PC-9 (cell line): Measurements from ENCODE around the gene YPEL5.

Experiments
- EZH2 ChIP-seq: fragments of 200-600 bp; sonication (generic); IDR thresholded peaks from 2 replicates; pipeline ENCODE4 v1.8.0; 2017; ENCODE audit warnings: antibody characterized with exemption, low read depth
- TF ChIP-seq, protein P1 (sequence below): fragments of 200-600 bp; sonication (generic); conservative IDR thresholded peaks from 2 replicates; pipeline ENCODE4 v1.6.1; 2017; ENCODE audit warnings: mixed run types, antibody characterized with exemption, mild to moderate bottlenecking, moderate library complexity

DNA sequence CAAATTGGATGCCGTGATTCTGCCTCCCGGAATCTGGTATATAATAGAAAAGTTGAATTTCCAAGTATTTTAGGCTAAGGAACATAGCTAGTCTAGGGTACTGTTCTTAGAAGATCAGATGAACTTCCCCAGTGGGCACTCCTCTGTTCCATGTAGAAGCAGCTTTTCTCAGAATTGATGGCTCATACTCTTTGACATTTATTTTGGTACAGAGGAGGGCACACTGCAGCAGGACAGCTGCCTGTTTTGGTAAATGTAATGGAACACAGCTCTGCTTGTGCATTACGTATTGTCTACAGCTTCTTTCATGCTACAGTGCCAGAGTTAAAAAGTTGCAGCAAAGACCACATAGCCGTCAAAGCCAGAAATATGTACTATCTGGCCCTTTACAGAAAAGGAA, 10.8 kb downstream of the YPEL5 start:
- TF ChIP-seq, protein P1, sequence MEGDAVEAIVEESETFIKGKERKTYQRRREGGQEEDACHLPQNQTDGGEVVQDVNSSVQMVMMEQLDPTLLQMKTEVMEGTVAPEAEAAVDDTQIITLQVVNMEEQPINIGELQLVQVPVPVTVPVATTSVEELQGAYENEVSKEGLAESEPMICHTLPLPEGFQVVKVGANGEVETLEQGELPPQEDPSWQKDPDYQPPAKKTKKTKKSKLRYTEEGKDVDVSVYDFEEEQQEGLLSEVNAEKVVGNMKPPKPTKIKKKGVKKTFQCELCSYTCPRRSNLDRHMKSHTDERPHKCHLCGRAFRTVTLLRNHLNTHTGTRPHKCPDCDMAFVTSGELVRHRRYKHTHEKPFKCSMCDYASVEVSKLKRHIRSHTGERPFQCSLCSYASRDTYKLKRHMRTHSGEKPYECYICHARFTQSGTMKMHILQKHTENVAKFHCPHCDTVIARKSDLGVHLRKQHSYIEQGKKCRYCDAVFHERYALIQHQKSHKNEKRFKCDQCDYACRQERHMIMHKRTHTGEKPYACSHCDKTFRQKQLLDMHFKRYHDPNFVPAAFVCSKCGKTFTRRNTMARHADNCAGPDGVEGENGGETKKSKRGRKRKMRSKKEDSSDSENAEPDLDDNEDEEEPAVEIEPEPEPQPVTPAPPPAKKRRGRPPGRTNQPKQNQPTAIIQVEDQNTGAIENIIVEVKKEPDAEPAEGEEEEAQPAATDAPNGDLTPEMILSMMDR, result no peak
- TF ChIP-seq EZH2, result no peak
